Measurements from ENCODE around the gene ANK3.

ANK3 gene

GRCh38 chr10:60315311-60315710 lies 74.4 kb downstream of the ANK3 start (continued):
- TF ChIP-seq, protein P1, sequence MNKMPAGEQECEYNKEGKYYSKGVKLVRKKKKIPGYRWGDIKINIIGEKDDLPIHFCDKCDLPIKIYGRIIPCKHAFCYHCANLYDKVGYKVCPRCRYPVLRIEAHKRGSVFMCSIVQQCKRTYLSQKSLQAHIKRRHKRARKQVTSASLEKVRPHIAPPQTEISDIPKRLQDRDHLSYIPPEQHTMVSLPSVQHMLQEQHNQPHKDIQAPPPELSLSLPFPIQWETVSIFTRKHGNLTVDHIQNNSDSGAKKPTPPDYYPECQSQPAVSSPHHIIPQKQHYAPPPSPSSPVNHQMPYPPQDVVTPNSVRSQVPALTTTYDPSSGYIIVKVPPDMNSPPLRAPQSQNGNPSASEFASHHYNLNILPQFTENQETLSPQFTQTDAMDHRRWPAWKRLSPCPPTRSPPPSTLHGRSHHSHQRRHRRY (tag by site-specific recombination; IDR thresholded peaks at IDR 0.05) = no peak
- no peak for TF ChIP-seq GFI1B (tag by site-specific recombination; IDR thresholded peaks at IDR 0.05)
- TF ChIP-seq, protein P2, sequence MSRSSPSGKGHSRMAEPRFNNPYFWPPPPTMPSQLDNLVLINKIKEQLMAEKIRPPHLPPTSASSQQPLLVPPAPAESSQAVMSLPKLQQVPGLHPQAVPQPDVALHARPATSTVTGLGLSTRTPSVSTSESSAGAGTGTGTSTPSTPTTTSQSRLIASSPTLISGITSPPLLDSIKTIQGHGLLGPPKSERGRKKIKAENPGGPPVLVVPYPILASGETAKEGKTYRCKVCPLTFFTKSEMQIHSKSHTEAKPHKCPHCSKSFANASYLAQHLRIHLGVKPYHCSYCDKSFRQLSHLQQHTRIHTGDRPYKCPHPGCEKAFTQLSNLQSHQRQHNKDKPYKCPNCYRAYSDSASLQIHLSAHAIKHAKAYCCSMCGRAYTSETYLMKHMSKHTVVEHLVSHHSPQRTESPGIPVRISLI (tag by site-specific recombination; IDR thresholded peaks at IDR 0.05) = no peak
- TF ChIP-seq, protein P3, sequence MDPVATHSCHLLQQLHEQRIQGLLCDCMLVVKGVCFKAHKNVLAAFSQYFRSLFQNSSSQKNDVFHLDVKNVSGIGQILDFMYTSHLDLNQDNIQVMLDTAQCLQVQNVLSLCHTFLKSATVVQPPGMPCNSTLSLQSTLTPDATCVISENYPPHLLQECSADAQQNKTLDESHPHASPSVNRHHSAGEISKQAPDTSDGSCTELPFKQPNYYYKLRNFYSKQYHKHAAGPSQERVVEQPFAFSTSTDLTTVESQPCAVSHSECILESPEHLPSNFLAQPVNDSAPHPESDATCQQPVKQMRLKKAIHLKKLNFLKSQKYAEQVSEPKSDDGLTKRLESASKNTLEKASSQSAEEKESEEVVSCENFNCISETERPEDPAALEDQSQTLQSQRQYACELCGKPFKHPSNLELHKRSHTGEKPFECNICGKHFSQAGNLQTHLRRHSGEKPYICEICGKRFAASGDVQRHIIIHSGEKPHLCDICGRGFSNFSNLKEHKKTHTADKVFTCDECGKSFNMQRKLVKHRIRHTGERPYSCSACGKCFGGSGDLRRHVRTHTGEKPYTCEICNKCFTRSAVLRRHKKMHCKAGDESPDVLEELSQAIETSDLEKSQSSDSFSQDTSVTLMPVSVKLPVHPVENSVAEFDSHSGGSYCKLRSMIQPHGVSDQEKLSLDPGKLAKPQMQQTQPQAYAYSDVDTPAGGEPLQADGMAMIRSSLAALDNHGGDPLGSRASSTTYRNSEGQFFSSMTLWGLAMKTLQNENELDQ (tag by site-specific recombination; IDR thresholded peaks at IDR 0.05; ENCODE audit: low read depth) = no peak
- no peak for TF ChIP-seq GLI2 (tag by site-specific recombination; IDR thresholded peaks at IDR 0.05; ENCODE audit: borderline replicate concordance, low read depth)

DNA sequence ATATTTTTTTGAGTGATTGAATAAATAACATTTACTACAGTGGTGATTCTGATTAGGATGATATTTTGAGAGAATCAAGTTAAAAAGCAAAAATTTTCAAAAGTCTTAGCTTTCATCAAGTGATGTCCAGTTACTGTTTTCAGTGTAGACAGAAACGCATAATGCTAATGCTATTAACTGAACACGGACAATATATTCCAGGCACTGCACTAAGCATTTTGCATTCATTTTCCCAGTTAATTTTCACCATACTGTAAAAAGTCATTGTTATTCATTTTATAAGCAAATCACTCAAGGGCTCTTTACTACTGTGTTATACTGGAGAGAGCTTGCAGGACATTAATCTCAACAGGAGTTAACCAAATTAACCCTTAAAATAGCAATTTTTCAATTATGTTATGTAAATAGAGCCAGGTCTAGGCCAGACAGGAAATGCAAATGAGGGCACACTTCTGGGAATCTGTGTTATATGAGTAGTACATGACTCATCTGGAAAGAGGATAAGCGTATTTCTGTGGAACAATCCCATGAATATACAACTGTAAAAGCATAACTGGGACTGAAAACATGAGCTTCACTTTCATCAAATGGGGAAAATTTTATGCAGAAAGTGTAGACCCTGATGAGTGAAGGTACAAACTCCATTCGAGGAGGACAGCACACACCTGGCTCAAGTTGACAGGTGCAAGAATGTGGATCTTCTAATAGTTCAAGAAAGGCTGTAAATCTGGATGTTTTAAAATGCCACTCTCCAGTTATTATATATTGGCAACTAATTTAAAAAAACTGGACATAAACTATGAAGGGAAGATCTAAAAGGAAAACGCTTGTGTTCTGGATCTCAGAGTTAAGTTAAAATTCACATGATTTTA lies 75.4 kb downstream of the ANK3 start:
- H3K27ac ChIP-seq (ENCODE audit: extremely low read depth, low read depth, low read length) = no peak overlapping the region
- no peaks in the 10 kb centered on the region for H3K9me3 ChIP-seq (ENCODE audit: control insufficient read depth, insufficient read depth, low read depth, low read length)
- peak; percentile 51; the same call in 1 of the 2 replicates for TF ChIP-seq ZNF518A (tag by site-specific recombination; conservative IDR thresholded peaks at IDR 0.05; ENCODE audit: low read depth)
- TF ChIP-seq SP7 (tag by site-specific recombination; IDR thresholded peaks at IDR 0.05) = peak; percentile 30; the same call in 1 of the 2 replicates
- no peak for TF ChIP-seq ZFP69B (tag by site-specific recombination; IDR thresholded peaks at IDR 0.05)
- peak; percentile 51; the same call in 1 of the 2 replicates for TF ChIP-seq PRDM1 (tag by site-specific recombination; IDR thresholded peaks at IDR 0.05)
- TF ChIP-seq ZNF184 (tag by site-specific recombination; IDR thresholded peaks at IDR 0.05) = 0 out of 2 replicates have a peak, but pooled peaks have one; percentile 14
- TF ChIP-seq ZNF660 (tag by site-specific recombination; IDR thresholded peaks at IDR 0.05) = peak; percentile 52; the same call in 1 of the 2 replicates
- no peak for TF ChIP-seq ZIC2 (tag by site-specific recombination; IDR thresholded peaks at IDR 0.05)
- TF ChIP-seq ZBTB20 (tag by site-specific recombination; IDR thresholded peaks at IDR 0.05) = peak; percentile 86
- ChIA-PET CTCF (interaction anchor here (0.9 to 1.2 kb wide), 4 partner anchors 11 to 120 kb away, joined by 3 to 5 read pairs (median 4); no protein-coding TSS in a partner anchor), POLR2A (no interaction called here)
- no peak overlapping the region for H3K4me3 ChIP-seq (ENCODE audit: low read depth, low read length)
- no peaks in the 10 kb centered on the region for H3K4me1 ChIP-seq (ENCODE audit: control insufficient read depth, insufficient read depth, low read length)
- H3K36me3 ChIP-seq (ENCODE audit: control insufficient read depth in 2 of 2, insufficient read depth in 1 of 2, low read length in 2 of 2) = no peaks in the 10 kb centered on the region
